Limb (tissue), 2 donors: ENCODE results near the gene RPS17.

Experiments
- DNase-seq, 2 donors: peaks; one replicate each; pipeline ENCODE4 v3.0.0-alpha.2; 2016; ENCODE audit errors: extremely low spot score in 2 of 2

Gene RPS17

GRCh38 chr15:82540055-82540983 is at the start of gene RPS17:
TSS of gene RPS17 (minus strand) at chr15:82540457. CDS start at chr15:82540428, 29 bp downstream.
- DNase-seq: peak; percentile 97 to 99

GRCh38 chr15:82587805-82588204 is 47.5 kb upstream of the RPS17 start:
- DNase-seq: no peak

GRCh38 chr15:82585072-82585471 is 44.8 kb upstream of the RPS17 start:
- no peak for DNase-seq

GRCh38 chr15:82580713-82581112 is 40.5 kb upstream of the RPS17 start:
- no peak for DNase-seq

- DNase-seq: no peak
These were observed 35.1 kb upstream of the RPS17 start for GRCh38 chr15:82575335-82575734.

- no peak for DNase-seq
These were observed 32.7 kb upstream of the RPS17 start for GRCh38 chr15:82572986-82573385.

- peak in 1 of 2 donors; percentile 27 for DNase-seq
These were observed 32.1 kb upstream of the RPS17 start for GRCh38 chr15:82572311-82572710.

GRCh38 chr15:82571722-82572222 is 31.5 kb upstream of the RPS17 start:
- peak; percentile 52 to 73 for DNase-seq

GRCh38 chr15:82570721-82571508 is 30.7 kb upstream of the RPS17 start:
- DNase-seq: no peak

- DNase-seq: no peak
These were observed 29.6 kb upstream of the RPS17 start for GRCh38 chr15:82569834-82570233.

- no peak for DNase-seq
These were observed 28.7 kb upstream of the RPS17 start for GRCh38 chr15:82568986-82569385.

- no peak for DNase-seq
These were observed 27.4 kb upstream of the RPS17 start for GRCh38 chr15:82567661-82568060.

GRCh38 chr15:82566690-82567089 is 26.4 kb upstream of the RPS17 start:
- no peak for DNase-seq

- DNase-seq: no peak
These were observed 18.2 kb upstream of the RPS17 start for GRCh38 chr15:82558502-82558901.

- no peak for DNase-seq
These were observed 16.2 kb upstream of the RPS17 start for GRCh38 chr15:82556315-82557035.

- no peak for DNase-seq
These were observed 14.6 kb upstream of the RPS17 start for GRCh38 chr15:82554849-82555248.

- DNase-seq: no peak
These were observed 14.1 kb upstream of the RPS17 start for GRCh38 chr15:82554351-82554750.

- DNase-seq: no peak
These were observed 13.6 kb upstream of the RPS17 start for GRCh38 chr15:82553846-82554245.

GRCh38 chr15:82552861-82553260 is 12.6 kb upstream of the RPS17 start:
- DNase-seq: no peak

- DNase-seq: no peak
These were observed 11.5 kb upstream of the RPS17 start for GRCh38 chr15:82551646-82552247.

- DNase-seq: no peak
These were observed 9.0 kb upstream of the RPS17 start for GRCh38 chr15:82549199-82549665.
